OCI-LY3 (cell line): ENCODE results near the gene TSC22D3.

Experiments used
- H2AFZ ChIP-seq: fragments of 200-600, 300-600 bp; shearing (Covaris generic); 2 replicates; pipeline ENCODE4 v1.6.0; 2014; ENCODE audit warnings: antibody characterized with exemption, low read depth, low read length
- H3K27ac ChIP-seq: fragments of 200-600, 300-600 bp; sonication (generic); 2 replicates; pipeline ENCODE4 v1.5.1; 2014; ENCODE audit warnings: mild to moderate bottlenecking, low read length, moderate library complexity, mixed read lengths
- H3K27me3 ChIP-seq: fragments of 200-600, 300-600 bp; sonication (generic); 2 replicates; pipeline ENCODE4 v1.6.1; 2014; ENCODE audit warnings: low read depth, low read length, mixed read lengths
- H3K36me3 ChIP-seq: fragments of 200-600, 300-600 bp; sonication (generic); replicated peaks from 2 replicates; pipeline ENCODE3; 2014; ENCODE audit warnings: low read depth, low read length, mixed read lengths
- H3K4me1 ChIP-seq: fragments of 300-600, 200-600 bp; sonication (generic); 2 replicates; pipeline ENCODE4 v1.6.1; 2014; ENCODE audit warnings: low read length, mixed read lengths
- H3K4me2 ChIP-seq: fragments of 200-600, 300-600 bp; sonication (generic); 2 replicates; pipeline ENCODE4 v1.6.1; 2014; ENCODE audit warnings: low read length, mixed read lengths
- H3K4me3 ChIP-seq: fragments of 300-600, 200-600 bp; sonication (generic); 2 replicates; pipeline ENCODE4 v1.5.1; 2014; ENCODE audit warnings: antibody characterized with exemption, mild to moderate bottlenecking, low read length, moderate library complexity
- H3K79me2 ChIP-seq: fragments of 300-600, 200-600 bp; shearing (Covaris generic); 2 replicates; pipeline ENCODE4 v1.6.1; 2014; ENCODE audit warnings: mild to moderate bottlenecking, low read length, mixed read lengths
- H3K9ac ChIP-seq: fragments of 300-600, 200-600 bp; shearing (Covaris generic); 2 replicates; pipeline ENCODE4 v1.6.0; 2014; ENCODE audit warnings: mild to moderate bottlenecking, low read length, moderate library complexity
- H3K9me3 ChIP-seq: fragments of 200-600, 300-600 bp; shearing (Covaris generic); 2 replicates; pipeline ENCODE4 v1.6.1; 2014; ENCODE audit warnings: low read length, mixed read lengths; ENCODE audit not compliant: insufficient read depth
- H4K20me1 ChIP-seq: fragments of 200-600, 300-600 bp; sonication (generic); 2 replicates; pipeline ENCODE4 v1.6.1; 2016; ENCODE audit warnings: low read length, mixed read lengths; ENCODE audit not compliant: insufficient read depth
- EZH2phosphoT487 ChIP-seq: fragments of 200-600 bp; shearing (Covaris generic); IDR thresholded peaks from 2 replicates; pipeline ENCODE4 v1.6.1; 2018; ENCODE audit warnings: antibody characterized with exemption, mixed run types, low read depth
- TF ChIP-seq, protein P1 (sequence below): fragments of 200-600, 300-600 bp; sonication (generic); IDR thresholded peaks from 2 replicates; pipeline ENCODE4 v1.5.1; 2014; ENCODE audit warnings: antibody characterized with exemption, low read length, low read depth

TSC22D3 gene

DNA sequence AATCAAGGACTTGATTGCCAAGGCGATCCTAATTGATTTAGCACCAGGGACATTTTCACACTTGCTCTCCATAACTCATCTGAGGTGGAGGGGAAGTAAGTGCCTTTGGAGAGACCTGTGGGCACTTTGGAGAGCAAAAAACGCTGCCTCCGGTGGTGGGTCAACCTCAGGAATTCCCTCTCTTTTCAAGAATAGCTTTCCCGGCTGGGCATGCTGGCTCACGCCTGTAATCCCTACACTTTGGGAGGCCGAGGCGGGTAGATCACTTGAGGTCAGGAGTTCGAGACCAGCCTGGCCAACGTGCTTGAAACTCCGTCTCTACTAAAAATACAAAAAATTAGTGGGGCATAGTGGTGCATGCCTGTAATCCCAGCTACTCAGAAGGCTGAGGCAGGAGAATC lies 98.1 kb downstream of the TSC22D3 start:
- H3K36me3 ChIP-seq: no peaks in the 10 kb centered on the region
- peak overlapping the region; percentile 77 for H3K4me3 ChIP-seq
- H3K27me3 ChIP-seq: peaks cover 17% of the 10 kb centered on the region
- no peak for TF ChIP-seq EZH2phosphoT487
- TF ChIP-seq, protein P1, sequence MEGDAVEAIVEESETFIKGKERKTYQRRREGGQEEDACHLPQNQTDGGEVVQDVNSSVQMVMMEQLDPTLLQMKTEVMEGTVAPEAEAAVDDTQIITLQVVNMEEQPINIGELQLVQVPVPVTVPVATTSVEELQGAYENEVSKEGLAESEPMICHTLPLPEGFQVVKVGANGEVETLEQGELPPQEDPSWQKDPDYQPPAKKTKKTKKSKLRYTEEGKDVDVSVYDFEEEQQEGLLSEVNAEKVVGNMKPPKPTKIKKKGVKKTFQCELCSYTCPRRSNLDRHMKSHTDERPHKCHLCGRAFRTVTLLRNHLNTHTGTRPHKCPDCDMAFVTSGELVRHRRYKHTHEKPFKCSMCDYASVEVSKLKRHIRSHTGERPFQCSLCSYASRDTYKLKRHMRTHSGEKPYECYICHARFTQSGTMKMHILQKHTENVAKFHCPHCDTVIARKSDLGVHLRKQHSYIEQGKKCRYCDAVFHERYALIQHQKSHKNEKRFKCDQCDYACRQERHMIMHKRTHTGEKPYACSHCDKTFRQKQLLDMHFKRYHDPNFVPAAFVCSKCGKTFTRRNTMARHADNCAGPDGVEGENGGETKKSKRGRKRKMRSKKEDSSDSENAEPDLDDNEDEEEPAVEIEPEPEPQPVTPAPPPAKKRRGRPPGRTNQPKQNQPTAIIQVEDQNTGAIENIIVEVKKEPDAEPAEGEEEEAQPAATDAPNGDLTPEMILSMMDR: no peak
- H3K4me2 ChIP-seq: peak overlapping the region; percentile 64
- no peaks in the 10 kb centered on the region for H3K79me2 ChIP-seq
- peaks cover 22% of the 10 kb centered on the region for H3K4me1 ChIP-seq
- no peak overlapping the region for H3K27ac ChIP-seq
- H2AFZ ChIP-seq: no peak overlapping the region
- H3K9ac ChIP-seq: no peak overlapping the region
- no peaks in the 10 kb centered on the region for H4K20me1 ChIP-seq
- H3K9me3 ChIP-seq: no peaks in the 10 kb centered on the region

DNA sequence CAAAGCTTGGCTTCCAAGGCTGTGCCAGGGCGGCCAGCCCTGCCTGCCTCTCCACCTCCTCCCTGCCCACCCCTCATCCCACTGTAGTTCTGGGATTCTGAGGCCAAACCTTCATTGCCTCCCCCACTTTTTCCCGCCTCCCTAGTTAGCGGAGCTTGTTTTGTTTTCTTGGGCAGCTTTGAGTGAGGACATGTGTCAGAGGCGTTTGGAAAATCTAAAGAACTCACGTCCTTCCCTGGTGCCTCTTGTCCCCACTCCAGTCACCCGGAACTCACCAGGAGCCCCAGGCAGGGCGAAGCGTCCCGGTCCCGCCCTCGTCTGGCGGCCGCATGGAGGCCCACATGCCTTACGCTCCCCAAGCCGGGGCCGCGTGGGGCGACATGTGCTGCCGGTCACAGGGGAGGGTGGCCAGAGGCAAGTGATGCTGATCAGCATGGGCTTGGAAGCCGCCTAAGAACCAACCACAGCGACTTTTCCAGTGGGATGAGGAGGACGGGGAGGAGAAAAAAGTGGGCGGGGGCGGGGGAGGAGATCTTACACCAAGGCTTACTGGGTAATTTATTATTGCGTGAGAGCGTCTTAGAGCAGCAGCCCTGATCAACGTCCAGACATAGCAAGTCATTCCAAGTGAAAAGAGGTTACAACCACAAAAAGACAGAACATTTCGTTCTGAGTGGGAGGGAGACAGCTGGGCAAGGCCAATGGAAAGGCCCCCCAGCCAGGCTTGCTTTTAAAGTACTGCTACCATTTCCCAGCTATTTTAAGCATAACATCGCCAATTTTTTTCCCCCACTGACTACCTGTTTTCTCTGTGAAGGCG lies 98.8 kb downstream of the TSC22D3 start:
- H3K27me3 ChIP-seq: peaks cover 17% of the 10 kb centered on the region
- no peaks in the 10 kb centered on the region for H4K20me1 ChIP-seq
- no peaks in the 10 kb centered on the region for H3K9me3 ChIP-seq
- peaks cover 22% of the 10 kb centered on the region for H3K4me1 ChIP-seq
- peak overlapping the region; percentile 56 for H3K9ac ChIP-seq
- no peak overlapping the region for H2AFZ ChIP-seq
- no peak overlapping the region for H3K27ac ChIP-seq
- TF ChIP-seq EZH2phosphoT487: no peak
- TF ChIP-seq, protein P1: no peak
- no peaks in the 10 kb centered on the region for H3K79me2 ChIP-seq
- H3K36me3 ChIP-seq: no peaks in the 10 kb centered on the region
- peak overlapping the region; percentile 77 for H3K4me3 ChIP-seq
- peak overlapping the region; percentile 64 for H3K4me2 ChIP-seq

DNA sequence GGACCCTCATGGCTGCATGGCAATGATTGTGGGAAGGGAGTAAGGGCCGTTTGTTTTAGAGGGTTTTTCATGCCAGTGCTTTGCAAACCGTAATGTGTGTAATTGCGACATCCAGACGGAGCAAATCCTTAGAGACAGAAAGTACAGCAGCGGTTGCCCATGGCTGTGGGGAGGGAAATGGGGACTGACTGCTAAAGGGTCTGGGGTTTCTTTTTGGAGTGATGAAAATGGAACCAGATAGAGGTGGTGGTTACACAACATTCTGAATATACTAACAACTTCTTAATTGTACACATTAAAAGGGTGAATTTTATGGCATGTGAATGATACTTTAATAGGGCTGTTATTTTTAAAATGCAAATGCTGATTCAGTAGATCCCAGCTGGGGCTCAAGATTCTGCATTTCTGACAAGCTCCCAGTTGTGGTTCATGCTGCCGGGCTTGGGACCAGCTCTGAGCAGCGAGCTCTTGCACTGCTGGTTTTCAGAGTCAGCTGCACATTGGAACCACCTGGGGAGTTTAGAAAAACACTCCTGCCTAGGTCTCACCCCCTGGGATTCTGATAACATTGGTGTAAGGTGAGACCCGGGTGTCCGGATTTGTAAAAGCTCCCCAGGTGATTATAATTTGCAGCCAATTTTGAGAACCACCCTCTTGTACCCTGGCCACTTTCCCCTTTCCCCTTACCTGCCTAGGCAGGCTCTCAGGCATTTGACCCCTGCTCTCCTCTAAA lies 99.6 kb downstream of the TSC22D3 start:
- Histone ChIP-seq H3K27ac (no peak overlapping the region), H2AFZ (no peak overlapping the region), H4K20me1 (no peaks in the 10 kb centered on the region), H3K4me1 (peaks cover 22% of the 10 kb centered on the region), H3K36me3 (no peaks in the 10 kb centered on the region), H3K79me2 (no peaks in the 10 kb centered on the region), H3K4me2 (peak overlapping the region; percentile 64), H3K9ac (peak overlapping the region; percentile 56), H3K27me3 (peaks cover 17% of the 10 kb centered on the region), H3K4me3 (peak overlapping the region; percentile 77), H3K9me3 (no peaks in the 10 kb centered on the region)
- TF ChIP-seq, protein P1: no peak
- no peak for TF ChIP-seq EZH2phosphoT487

DNA sequence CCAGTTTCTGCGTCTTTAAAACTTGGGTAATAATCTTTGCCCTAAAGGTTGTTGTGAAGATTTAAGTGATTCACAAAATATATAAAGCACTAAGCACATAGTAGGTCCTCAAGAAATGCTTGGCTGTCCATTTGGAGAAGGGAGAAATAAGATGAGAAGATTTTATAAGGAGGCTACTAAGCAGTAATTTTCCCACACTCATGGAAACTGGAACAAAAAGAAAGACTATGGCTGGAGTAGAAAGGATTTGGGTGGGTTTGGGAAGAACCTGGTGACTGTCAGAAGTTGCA lies 100.3 kb downstream of the TSC22D3 start:
- H3K4me3 ChIP-seq: no peak overlapping the region

More for the DNA sequence above, 100.3 kb downstream of the TSC22D3 start:
- Histone ChIP-seq H3K9me3 (no peaks in the 10 kb centered on the region), H3K79me2 (no peaks in the 10 kb centered on the region), H3K36me3 (no peaks in the 10 kb centered on the region), H3K4me1 (peaks cover 22% of the 10 kb centered on the region), H3K9ac (no peak overlapping the region), H3K27ac (no peak overlapping the region), H3K4me2 (no peak overlapping the region), H3K27me3 (peaks cover 17% of the 10 kb centered on the region), H2AFZ (no peak overlapping the region), H4K20me1 (no peaks in the 10 kb centered on the region)
- TF ChIP-seq, protein P1: no peak
- TF ChIP-seq EZH2phosphoT487: no peak
